HepG2 (cell line): ENCODE results near the gene SRP68. TPM values are rescaled to one million over a fixed set of nuclear protein-coding genes. Genes with fewer than 3 reads are reported as not detected.

Source experiments
- ATAC-seq: fragments of 200-7000 bp; cut with Tn5 transposase; 3 replicates; pipeline ENCODE4 v1.9.1; 2020; ENCODE audit warnings: mild to moderate bottlenecking, moderate library complexity
- BruUV-seq: library from RNA; stranded (reverse); fragments of 400-500 nt; replicated peaks from 2 replicates; lab custom pipeline; 2021; lab: Mats Ljungman, UMichigan
- CTCF ChIA-PET: fragments of 300-600 bp; formaldehyde crosslinking; extraction: SDS; loops from one replicate; lab custom pipeline; 2021; ENCODE audit warnings: low total read pairs, inconsistent platforms, low intra/inter-chr PET ratio; lab: Yijun Ruan, JAX
- POLR2A ChIA-PET: fragments of 350-600 bp; sonication (Branson Sonifier 250); formaldehyde crosslinking; loops from one replicate; lab custom pipeline; 2020; ENCODE audit warnings: antibody characterized with exemption, inconsistent platforms; lab: Yijun Ruan, JAX
- DNase-seq: peaks from one replicate; pipeline ENCODE4 v3.0.0-alpha.2; 2015; ENCODE audit warnings: low spot score
- FAIRE-seq: peaks from 3 replicates; lab custom pipeline; 2011; peaks lifted over from hg19 to GRCh38; lab: Jason Lieb, UNC
- H2AFZ ChIP-seq: one replicate; pipeline ENCODE4 v1.6.1; 2011; ENCODE audit warnings: low read length, inconsistent platforms
- H3K27ac ChIP-seq: fragments of 300-600 bp; 3 replicates; pipeline ENCODE4 v1.8.0; 2011; ENCODE audit warnings: mixed run types, mild to moderate bottlenecking, mixed read lengths, low read length, inconsistent platforms; ENCODE audit not compliant: insufficient read depth; ENCODE audit errors: extremely low read length
- H3K27me3 ChIP-seq, 2 experiments: fragments of 200-600 bp in 1 of 2; 2 replicates in 1 of 2; 3 replicates in 1 of 2; pipeline versions ENCODE4 v1.6.0 to v1.8.0; 2011; ENCODE audit warnings: low read length in 2 of 2, mild to moderate bottlenecking in 2 of 2, moderate library complexity in 2 of 2, inconsistent platforms in 1 of 2; ENCODE audit not compliant: insufficient read depth in 2 of 2, control insufficient read depth in 1 of 2
- H3K36me3 ChIP-seq, 2 experiments: fragments of 200-600 bp in 1 of 2; replicated peaks in 1 of 2; 2 replicates in 1 of 2; 3 replicates in 1 of 2; pipeline versions ENCODE4 v1.5.1 to v1.8.0; 2011; ENCODE audit warnings: low read length in 2 of 2, inconsistent platforms in 1 of 2; ENCODE audit not compliant: insufficient read depth in 2 of 2, control insufficient read depth in 1 of 2
- H3K4me1 ChIP-seq: 2 replicates; pipeline ENCODE4 v1.5.1; 2012; ENCODE audit warnings: low read length, inconsistent platforms; ENCODE audit not compliant: insufficient read depth
- H3K4me2 ChIP-seq: 2 replicates; pipeline ENCODE4 v1.6.0; 2011; ENCODE audit warnings: low read depth, low read length, inconsistent platforms
- H3K4me3 ChIP-seq, 3 experiments: fragments of 200-600 bp in 1 of 3; sonication (generic), shearing (Covaris generic) in 1 of 3; replicated peaks in 1 of 3; 2 replicates each; pipeline ENCODE4 v1.5.1; 2011 to 2016; ENCODE audit warnings: low read length in 3 of 3, inconsistent platforms in 2 of 3, low read depth in 2 of 3, mild to moderate bottlenecking in 2 of 3, control low read depth in 1 of 3, mixed read lengths in 1 of 3; ENCODE audit not compliant: insufficient read depth in 1 of 3
- H3K79me2 ChIP-seq: one replicate; pipeline ENCODE4 v1.6.1; 2011; ENCODE audit warnings: low read length, inconsistent platforms; ENCODE audit not compliant: insufficient read depth
- H3K9ac ChIP-seq: 2 replicates; pipeline ENCODE4 v1.6.0; 2011; ENCODE audit warnings: mild to moderate bottlenecking, low read depth, low read length, inconsistent platforms; ENCODE audit not compliant: insufficient read depth
- H3K9me3 ChIP-seq: 2 replicates; pipeline ENCODE4 v1.5.1; 2012; ENCODE audit warnings: mild to moderate bottlenecking, low read length
- H4K20me1 ChIP-seq: 2 replicates; pipeline ENCODE4 v1.6.0; 2011; ENCODE audit warnings: inconsistent platforms, mild to moderate bottlenecking, low read length, moderate library complexity; ENCODE audit not compliant: insufficient read depth
- KAT7 ChIP-seq: IDR thresholded peaks from 2 replicates; pipeline ENCODE4 v1.6.1; 2018; ENCODE audit warnings: borderline replicate concordance, missing compliant biosample characterization
- KLF12 ChIP-seq: sonication (generic); formaldehyde crosslinking; IDR thresholded peaks from 2 replicates; pipeline ENCODE4 v1.4.0; 2020; ENCODE audit warnings: missing genetic modification reagents, borderline replicate concordance
- KLF13 ChIP-seq: sonication (generic); formaldehyde crosslinking; IDR thresholded peaks from 2 replicates; pipeline ENCODE4 v1.4.0; 2020; ENCODE audit warnings: mild to moderate bottlenecking, missing genetic modification reagents
- KLF16 ChIP-seq, 2 experiments: sonication (generic) in 1 of 2; formaldehyde crosslinking in 1 of 2; IDR thresholded peaks; 2 replicates each; pipeline versions ENCODE4 v1.6.1 to v1.8.0; 2016 to 2023; ENCODE audit warnings: missing genetic modification reagents in 2 of 2, missing compliant biosample characterization in 1 of 2
- MLLT10 ChIP-seq: sonication (generic); formaldehyde crosslinking; IDR thresholded peaks from 2 replicates; pipeline ENCODE4 v1.4.0; 2020; ENCODE audit warnings: missing genetic modification reagents
- TAF1 ChIP-seq: sonication (generic); formaldehyde crosslinking; IDR thresholded peaks from 2 replicates; pipeline ENCODE4 v1.4.0; 2020; ENCODE audit warnings: missing genetic modification reagents
- XBP1 ChIP-seq: sonication (generic); formaldehyde crosslinking; IDR thresholded peaks from 2 replicates; pipeline ENCODE4 v1.5.0; 2020; ENCODE audit warnings: missing genetic modification reagents
- ZNF20 ChIP-seq: sonication (generic); formaldehyde crosslinking; IDR thresholded peaks from 2 replicates; pipeline ENCODE4 v1.4.0; 2020; ENCODE audit warnings: mild to moderate bottlenecking, moderate library complexity, missing genetic modification reagents
- ZNF451 ChIP-seq: sonication (generic); formaldehyde crosslinking; IDR thresholded peaks from 2 replicates; pipeline ENCODE4 v1.5.0; 2020; ENCODE audit warnings: mild to moderate bottlenecking, missing genetic modification reagents
- ZNF550 ChIP-seq: sonication (generic); formaldehyde crosslinking; IDR thresholded peaks from 2 replicates; pipeline ENCODE4 v1.4.0; 2020; ENCODE audit warnings: mild to moderate bottlenecking, missing genetic modification reagents, borderline replicate concordance
- ZNF629 ChIP-seq: sonication (generic); formaldehyde crosslinking; conservative IDR thresholded peaks from 2 replicates; pipeline ENCODE4 v1.5.0; 2020; ENCODE audit warnings: missing genetic modification reagents
- ZNF768 ChIP-seq: sonication (generic); formaldehyde crosslinking; IDR thresholded peaks from 2 replicates; pipeline ENCODE4 v1.4.0; 2020; ENCODE audit warnings: missing genetic modification reagents
- ZNF879 ChIP-seq: sonication (generic); formaldehyde crosslinking; IDR thresholded peaks from 2 replicates; pipeline ENCODE4 v1.8.1; 2023; ENCODE audit warnings: missing genetic modification reagents
- whole genome bisulfite sequencing: methylation state at CpG from one replicate; pipeline ENCODE4 v1.1.6; 2017; ENCODE audit warnings: low lambda C conversion rate; 5-methylcytosine and 5-hydroxymethylcytosine counted together
- in situ Hi-C: cut with HindIII; loops from 2 replicates; pipeline ENCODE4 v1.10.0; 2017; ENCODE audit warnings: low pct_unique_long_range_greater_than_20kb; ENCODE audit not compliant: extremely low pct_ligation_motif_present
- intact Hi-C: fragments of 100-400 bp; cut with micrococcal nuclease; formaldehyde crosslinking; loops from one replicate; pipeline ENCODE4 v1.10.0; 2022; ENCODE audit not compliant: unreplicated experiment
- polyA plus RNA-seq, 8 experiments: library from polyadenylated mRNA; depleted of rRNA in 3 of 8; stranded (reverse) in 7 of 8; unstranded in 1 of 8; fragments of >200 nt; fragmentation: Illumina TruSeq in 4 of 8; extraction: Trizol in 4 of 8; gene quantifications; 2 replicates each; pipeline versions ENCODE4 v1.2.1 to v1.2.3, GENCODE V29; 2011 to 2016; ENCODE audit warnings: low read depth in 4 of 8, missing spikeins in 1 of 8, mixed read lengths in 1 of 8; ENCODE audit not compliant: insufficient read depth in 1 of 8
- total RNA-seq, 5 experiments: library from RNA; depleted of rRNA; stranded (reverse); fragments of >200 nt; fragmentation: Illumina TruSeq; extraction: Trizol; gene quantifications; 2 replicates each; pipeline ENCODE4 v1.2.3, GENCODE V29; 2016; ENCODE audit warnings: low read depth in 1 of 5
- TF ChIP-seq, protein P1 (sequence below): sonication (generic); formaldehyde crosslinking; IDR thresholded peaks from 2 replicates; pipeline ENCODE4 v1.4.0; 2020; ENCODE audit warnings: missing genetic modification reagents, borderline replicate concordance

SRP68 gene
- total and polyA plus RNA-seq, 2 of the 13 experiments (the other 11 are each of a cell fraction or from before 2014, with no cell fraction given): 39.8 to 74.3 TPM

DNA sequence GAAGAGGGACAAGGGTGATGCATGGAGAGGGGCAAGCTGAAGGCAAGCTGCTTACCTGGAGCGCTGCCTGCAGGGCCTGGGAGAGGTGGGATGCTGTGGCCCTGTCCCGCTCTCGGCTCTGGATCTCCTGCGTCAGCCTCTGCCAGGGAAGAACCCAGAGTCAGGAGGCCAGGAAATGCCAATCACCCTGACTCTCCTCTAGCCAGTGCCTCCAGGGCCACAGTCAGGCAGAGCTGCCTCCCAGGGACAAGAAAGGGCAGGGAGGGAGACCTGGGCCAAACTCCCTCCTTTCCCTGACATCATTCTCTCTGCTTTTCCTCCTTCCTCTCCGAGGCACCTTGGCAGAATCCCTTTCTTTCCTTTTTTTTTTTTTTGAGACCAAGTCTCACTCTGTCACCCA lies 60.4 kb downstream of the SRP68 start:
- FAIRE-seq (no peak), DNase-seq (no peak), ATAC-seq (no peak)
- Histone ChIP-seq H3K27me3 (no peaks in the 10 kb centered on the region), H3K36me3 (peaks cover 0 to 3% of the 10 kb centered on the region in 2 experiments; a peak in 2 of 5 replicates), H3K9me3 (no peaks in the 10 kb centered on the region), H3K4me3 (no peak overlapping the region), H3K4me2 (no peak overlapping the region), H2AFZ (no peak overlapping the region), H3K9ac (no peak overlapping the region), H3K4me1 (peaks cover 5% of the 10 kb centered on the region; the same call in 1 of the 2 replicates), H3K79me2 (no peaks in the 10 kb centered on the region), H4K20me1 (no peaks in the 10 kb centered on the region), H3K27ac (no peak overlapping the region)
- in situ Hi-C loops (no loop called here), intact Hi-C loops (no loop called here)
- peak; percentile 12; the same call in 1 of the 2 replicates for TF ChIP-seq ZNF768 (CRISPR knock-in tag)
- TF ChIP-seq XBP1 (CRISPR knock-in tag): no peak
- 85% methylated on average over 5 of the region's 5 CpGs for WGBS
- BruUV-seq: no TSS peak
- CTCF ChIA-PET: no interaction called here
- POLR2A ChIA-PET: interaction anchor here (1.0 to 1.3 kb wide), 2 partner anchors 9 to 34 kb away, joined by 3 read pairs; no protein-coding TSS in a partner anchor

DNA sequence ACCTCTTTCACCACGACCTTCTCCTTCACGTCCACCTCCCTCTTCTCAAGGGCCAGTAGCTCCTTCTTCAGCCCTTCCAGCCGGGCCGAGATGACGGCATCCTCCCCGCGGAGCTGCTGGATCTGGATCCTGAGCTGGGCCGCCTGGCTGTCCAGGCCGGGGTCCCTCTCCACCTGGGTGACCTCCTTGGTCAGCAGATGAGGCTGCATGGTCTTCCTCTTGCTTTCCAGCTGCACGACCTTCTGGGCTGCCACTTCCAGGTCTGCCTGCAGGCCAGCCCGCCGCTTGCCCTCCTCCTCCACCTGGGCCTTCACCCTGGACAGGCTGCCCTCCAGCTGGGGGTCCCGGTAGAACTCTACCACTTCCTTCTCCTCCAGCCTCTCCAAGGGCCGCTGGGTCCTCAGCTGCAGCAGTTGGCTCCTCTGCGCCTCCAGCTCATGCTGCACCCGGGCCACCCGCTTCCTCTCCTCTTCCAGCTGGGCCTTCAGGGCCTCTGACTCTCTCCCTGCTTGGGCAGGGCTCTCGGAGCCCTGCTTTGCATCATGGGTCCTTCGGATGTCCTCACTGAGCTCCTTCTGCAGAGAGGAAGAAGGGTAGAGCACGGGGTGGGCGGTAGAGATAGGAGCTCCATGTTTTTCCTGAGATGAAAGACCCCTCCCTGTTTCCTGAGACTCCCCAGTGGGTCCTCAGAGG lies 62.2 kb downstream of the SRP68 start:
- no peak overlapping the region for H3K4me2 ChIP-seq
- no peaks in the 10 kb centered on the region for H4K20me1 ChIP-seq
- H2AFZ ChIP-seq: no peak overlapping the region
- ATAC-seq: no peak
- peaks cover 0 to 6% of the 10 kb centered on the region in 2 experiments; a peak in 2 of 5 replicates for H3K36me3 ChIP-seq
- CTCF ChIA-PET: no interaction called here
- no peaks in the 10 kb centered on the region for H3K9me3 ChIP-seq
- no peak for FAIRE-seq
- H3K4me1 ChIP-seq: peaks cover 14% of the 10 kb centered on the region
- no TSS peak for BruUV-seq
- intact Hi-C loops (no loop called here), in situ Hi-C loops (loop anchor here (5.0 kb wide), 2 partner anchors 53 to 103 kb away; no protein-coding TSS in a partner anchor)
- 95% methylated on average over 21 of the region's 21 CpGs for WGBS
- H3K4me3 ChIP-seq: no peak overlapping the region
- H3K9ac ChIP-seq: no peak overlapping the region
- no peak overlapping the region for H3K27ac ChIP-seq
- no peaks in the 10 kb centered on the region for H3K79me2 ChIP-seq
- POLR2A ChIA-PET: interaction anchor here (0.6 to 1.3 kb wide), 4 partner anchors 9 to 155 kb away, joined by 3 to 5 read pairs (median 3); partner anchors contain the start of genes CDK3, TRIM65 and WBP2
- DNase-seq: no peak
- H3K27me3 ChIP-seq: no peaks in the 10 kb centered on the region
- TF ChIP-seq ZNF550 (CRISPR knock-in tag) (no peak), KAT7 (CRISPR knock-in tag) (no peak), ZNF451 (no peak), ZNF629 (CRISPR knock-in tag) (no peak), ZNF879 (CRISPR knock-in tag) (no peak), KLF12 (CRISPR knock-in tag) (no peak), ZNF768 (CRISPR knock-in tag) (no peak), TAF1 (CRISPR knock-in tag) (no peak), KLF16 (CRISPR knock-in tag; IDR thresholded peaks at IDR 0.05) (no peak), ZNF20 (CRISPR knock-in tag) (no peak), MLLT10 (CRISPR knock-in tag) (no peak), KLF13 (CRISPR knock-in tag) (no peak)
- TF ChIP-seq, protein P1, sequence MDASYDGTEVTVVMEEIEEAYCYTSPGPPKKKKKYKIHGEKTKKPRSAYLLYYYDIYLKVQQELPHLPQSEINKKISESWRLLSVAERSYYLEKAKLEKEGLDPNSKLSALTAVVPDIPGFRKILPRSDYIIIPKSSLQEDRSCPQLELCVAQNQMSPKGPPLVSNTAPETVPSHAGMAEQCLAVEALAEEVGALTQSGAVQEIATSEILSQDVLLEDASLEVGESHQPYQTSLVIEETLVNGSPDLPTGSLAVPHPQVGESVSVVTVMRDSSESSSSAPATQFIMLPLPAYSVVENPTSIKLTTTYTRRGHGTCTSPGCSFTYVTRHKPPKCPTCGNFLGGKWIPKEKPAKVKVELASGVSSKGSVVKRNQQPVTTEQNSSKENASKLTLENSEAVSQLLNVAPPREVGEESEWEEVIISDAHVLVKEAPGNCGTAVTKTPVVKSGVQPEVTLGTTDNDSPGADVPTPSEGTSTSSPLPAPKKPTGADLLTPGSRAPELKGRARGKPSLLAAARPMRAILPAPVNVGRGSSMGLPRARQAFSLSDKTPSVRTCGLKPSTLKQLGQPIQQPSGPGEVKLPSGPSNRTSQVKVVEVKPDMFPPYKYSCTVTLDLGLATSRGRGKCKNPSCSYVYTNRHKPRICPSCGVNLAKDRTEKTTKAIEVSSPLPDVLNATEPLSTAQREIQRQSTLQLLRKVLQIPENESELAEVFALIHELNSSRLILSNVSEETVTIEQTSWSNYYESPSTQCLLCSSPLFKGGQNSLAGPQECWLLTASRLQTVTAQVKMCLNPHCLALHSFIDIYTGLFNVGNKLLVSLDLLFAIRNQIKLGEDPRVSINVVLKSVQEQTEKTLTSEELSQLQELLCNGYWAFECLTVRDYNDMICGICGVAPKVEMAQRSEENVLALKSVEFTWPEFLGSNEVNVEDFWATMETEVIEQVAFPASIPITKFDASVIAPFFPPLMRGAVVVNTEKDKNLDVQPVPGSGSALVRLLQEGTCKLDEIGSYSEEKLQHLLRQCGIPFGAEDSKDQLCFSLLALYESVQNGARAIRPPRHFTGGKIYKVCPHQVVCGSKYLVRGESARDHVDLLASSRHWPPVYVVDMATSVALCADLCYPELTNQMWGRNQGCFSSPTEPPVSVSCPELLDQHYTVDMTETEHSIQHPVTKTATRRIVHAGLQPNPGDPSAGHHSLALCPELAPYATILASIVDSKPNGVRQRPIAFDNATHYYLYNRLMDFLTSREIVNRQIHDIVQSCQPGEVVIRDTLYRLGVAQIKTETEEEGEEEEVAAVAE (CRISPR knock-in tag): no peak
